ENCODE data around the gene CARMIL3.
"Not testable (repeated sequence)": the region's sequence is repeated elsewhere in the genome, so short reads cannot be mapped to it uniquely, and the experiment has no call there.

CARMIL3 gene

GRCh38 chr14:24098927-24099813 is 47.4 kb downstream of the CARMIL3 start:
- no peak for DNase-seq

DNA sequence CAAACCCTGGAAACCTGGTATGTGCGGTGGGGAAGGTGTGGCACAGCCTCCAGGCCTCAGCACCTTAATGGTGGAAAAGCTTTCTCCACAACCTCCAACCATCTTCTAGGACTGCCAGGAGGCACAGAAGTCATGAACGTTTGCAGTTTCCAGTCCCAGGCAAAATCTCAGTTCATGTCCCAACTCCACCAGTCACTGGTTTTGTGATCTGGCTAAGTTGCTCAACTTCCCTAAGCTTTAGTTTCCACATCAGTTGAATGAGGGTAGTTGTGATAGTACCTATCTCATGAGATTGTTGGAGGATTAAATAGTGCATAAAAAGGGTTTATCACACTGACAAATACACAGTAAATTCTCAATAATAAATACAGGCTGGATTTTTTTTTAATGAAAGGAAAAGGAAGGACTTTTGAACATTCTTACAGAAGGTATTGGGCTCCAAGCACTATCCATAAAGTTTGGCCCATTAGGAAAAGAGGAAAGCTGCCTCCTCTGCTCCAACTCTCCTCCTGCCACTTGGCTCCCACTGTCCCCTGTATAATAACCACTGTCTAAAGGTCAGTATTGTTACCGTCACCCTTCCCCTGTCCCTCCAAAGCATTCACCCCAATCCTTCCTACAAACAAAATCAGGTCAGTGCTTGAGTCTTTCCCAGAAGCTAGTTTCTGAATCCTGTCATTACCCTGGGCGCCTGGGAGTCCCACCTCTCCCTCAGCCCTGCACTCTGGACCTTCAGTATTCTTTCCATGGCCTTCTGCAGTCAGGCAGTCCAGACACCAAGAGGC is 48.6 kb downstream of the CARMIL3 start:
- DNase-seq: no peak

DNA sequence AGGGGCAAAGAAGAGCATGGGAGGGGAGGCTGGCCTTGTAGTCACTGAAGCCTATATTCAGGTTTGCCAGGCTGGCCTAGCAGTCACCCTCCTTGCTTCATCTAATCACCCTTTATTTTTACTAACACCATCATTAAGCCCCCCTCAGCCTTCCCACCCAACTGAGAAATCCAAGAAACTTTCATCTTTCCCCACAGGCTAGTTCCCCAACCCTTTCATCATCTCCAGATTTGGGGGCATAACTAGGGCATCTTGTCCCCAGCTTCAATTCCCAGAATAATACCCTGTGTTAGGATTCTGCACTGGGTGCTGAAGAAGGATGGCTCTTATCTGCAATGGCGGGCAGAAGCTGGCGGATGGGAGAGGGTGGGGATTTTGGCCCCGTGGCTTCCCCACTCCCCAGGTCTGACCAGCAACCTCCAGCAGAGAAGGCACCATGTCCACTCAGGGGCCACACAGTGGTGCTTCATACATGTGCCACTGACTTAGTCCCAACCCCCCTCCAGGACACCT is 49.2 kb downstream of the CARMIL3 start:
- DNase-seq: no peak

DNA sequence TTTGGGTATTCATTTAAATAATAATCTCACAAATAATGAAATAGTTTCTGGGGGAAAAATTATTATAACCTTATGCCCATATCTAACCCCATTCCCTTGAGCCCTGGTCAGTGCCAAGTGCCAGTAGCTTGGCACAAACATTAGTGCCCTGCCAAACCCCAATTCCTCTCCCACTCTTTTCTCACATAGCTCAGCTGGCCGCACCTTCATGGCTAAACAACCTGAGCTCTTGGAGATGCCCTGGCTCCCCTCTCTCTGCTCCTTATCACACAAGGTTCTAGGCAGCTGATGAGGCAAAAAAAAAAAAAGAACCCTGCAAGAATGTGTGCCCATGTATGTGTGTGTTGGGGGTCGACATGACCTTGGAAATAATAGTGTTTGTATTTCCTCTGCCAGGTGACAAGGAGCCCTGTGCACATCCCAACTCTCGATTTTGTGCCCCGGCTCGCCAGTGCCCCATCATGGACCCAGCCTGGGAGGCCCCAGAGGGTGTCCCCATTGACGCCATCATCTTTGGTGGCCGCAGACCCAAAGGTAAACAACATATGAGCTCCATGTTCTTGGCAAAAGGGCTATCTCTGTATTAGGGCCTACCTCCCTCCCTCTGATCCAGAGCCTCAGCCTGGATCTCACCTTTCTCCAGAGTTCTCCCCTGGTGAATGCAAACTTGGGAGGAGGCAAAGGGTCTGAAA is 50.7 kb downstream of the CARMIL3 start:
- no peak for DNase-seq

DNA sequence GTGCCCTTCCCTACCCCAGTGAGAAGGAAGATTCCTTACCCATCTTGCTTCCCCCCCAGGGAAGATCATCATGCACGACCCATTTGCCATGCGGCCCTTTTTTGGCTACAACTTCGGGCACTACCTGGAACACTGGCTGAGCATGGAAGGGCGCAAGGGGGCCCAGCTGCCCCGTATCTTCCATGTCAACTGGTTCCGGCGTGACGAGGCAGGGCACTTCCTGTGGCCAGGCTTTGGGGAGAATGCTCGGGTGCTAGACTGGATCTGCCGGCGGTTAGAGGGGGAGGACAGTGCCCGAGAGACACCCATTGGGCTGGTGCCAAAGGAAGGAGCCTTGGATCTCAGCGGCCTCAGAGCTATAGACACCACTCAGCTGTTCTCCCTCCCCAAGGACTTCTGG is 51.6 kb downstream of the CARMIL3 start:
- no peak for DNase-seq

GRCh38 chr14:24105609-24106239 is 53.9 kb downstream of the CARMIL3 start:
- DNase-seq: not testable (repeated sequence)

DNA sequence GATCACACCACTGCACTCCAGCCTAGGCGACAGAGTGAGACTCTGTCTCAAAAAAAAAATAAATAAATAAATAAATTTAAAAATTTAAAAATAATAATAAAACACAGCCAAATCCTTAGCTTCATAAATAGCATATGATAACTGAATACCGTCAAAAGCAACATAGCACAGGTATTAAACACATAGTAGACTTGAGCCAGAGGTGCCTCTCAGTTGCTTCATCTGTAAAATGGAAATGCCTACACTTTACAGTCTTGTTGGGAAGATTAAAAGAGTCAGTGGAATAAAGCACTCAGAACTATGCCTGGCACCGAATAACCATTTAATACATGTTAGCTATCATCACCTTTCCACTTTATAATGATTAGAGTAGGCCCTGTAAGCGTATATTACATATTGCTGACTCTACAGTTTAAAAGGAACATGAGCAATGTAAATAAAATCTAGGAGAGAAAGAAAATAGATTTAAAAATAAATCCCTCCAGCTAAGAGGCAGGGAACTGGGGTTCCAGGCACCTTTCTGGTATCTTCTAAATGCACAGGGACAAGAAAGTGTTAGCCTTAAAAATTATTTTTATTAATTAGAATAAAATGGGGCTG is 55.0 kb downstream of the CARMIL3 start:
- DNase-seq: no peak

DNA sequence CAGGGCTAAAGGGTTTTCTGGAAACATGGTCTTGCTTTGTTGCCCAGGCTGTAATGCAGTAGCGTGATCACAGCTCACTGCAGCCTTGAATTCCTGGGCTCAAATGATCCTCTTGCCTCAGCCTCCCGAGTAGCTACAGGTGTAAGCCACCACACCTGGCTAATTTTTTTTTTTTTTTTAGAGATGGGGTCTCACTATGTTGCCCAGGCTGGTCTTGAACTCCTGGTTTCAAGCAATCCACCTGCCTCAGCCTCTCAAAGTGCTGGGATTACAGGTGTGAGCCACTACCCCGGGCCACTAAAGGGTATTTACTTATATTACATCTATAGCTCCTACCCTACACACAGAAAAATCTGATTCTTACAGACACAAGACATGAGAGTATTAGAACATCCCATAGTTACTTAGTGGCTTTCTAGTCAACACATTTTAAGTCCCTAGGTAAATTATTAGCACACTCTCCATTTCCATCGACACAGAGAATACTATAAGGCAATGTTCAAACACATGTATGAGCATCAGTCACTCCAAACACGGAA is 56.6 kb downstream of the CARMIL3 start:
- no peak for DNase-seq

- DNase-seq: no peak
These were observed 58.3 kb downstream of the CARMIL3 start for GRCh38 chr14:24110060-24110459.

DNA sequence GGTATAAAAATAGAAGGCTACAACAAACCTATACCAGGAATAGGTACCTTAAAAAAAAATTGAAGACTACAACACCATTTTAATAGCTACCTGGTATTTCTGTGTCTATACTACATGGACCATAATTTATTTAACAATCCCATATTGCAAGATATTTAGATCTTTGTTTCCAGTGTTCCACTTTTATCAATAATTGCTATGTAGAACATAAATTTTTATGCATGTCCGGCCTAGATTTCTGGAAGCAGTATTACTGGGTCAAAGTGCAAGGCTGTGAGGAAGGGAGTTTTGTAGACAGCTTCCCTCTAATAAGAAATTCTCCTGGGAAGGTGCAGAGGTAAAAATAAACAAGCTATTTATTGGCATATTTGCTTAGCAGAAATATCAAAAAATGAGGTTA is 58.7 kb downstream of the CARMIL3 start:
- no peak for DNase-seq

- no peak for DNase-seq
These were observed 61.6 kb downstream of the CARMIL3 start for GRCh38 chr14:24113379-24113800.

- peak; percentile 90 to 92 for DNase-seq
These were observed 62.2 kb downstream of the CARMIL3 start for GRCh38 chr14:24113801-24114531.

- DNase-seq: peak; percentile 99
These were observed 63.0 kb downstream of the CARMIL3 start, which contains the start of the genes DCAF11 and NRL for GRCh38 chr14:24114532-24115421. Gene DCAF11 (plus strand): TSS chr14:24114777. CDS start chr14:24115595, 818 bp downstream. Gene NRL (minus strand): TSS chr14:24114949. CDS start chr14:24082848, 32,101 bp downstream.

DNA sequence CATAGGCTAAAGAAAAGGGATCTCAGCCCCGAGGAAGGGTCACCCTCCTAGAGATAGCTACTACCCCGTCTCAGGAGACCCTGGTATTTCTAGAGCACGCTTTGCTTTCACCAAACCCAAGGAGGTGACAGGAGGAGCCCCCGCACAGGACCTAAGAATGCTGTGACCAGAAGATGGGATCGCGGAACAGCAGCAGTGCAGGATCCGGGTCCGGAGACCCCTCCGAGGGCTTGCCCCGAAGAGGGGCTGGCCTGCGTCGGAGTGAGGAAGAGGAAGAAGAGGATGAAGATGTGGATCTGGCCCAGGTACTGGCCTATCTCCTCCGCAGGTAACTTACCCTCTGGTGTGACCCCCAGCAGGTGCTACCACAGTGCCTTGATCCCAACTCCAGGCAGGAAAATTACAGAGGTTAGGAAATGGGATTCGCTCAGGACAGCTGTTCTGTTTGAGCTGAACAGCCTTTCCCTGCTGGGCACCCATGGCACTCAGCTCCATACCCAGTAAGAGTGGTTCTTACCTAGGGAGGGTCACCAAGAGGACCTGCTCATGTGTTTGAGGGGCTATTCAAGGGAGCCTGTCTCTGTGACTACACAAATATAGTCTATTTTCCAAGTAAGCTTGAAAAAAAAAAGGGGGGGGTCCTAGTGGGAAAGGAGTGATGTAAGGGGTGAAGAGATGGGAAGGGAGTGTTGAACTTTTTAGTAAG is 63.8 kb downstream of the CARMIL3 start:
- no peak for DNase-seq

GRCh38 chr14:24116128-24116814 is 64.5 kb downstream of the CARMIL3 start:
- no peak for DNase-seq

DNA sequence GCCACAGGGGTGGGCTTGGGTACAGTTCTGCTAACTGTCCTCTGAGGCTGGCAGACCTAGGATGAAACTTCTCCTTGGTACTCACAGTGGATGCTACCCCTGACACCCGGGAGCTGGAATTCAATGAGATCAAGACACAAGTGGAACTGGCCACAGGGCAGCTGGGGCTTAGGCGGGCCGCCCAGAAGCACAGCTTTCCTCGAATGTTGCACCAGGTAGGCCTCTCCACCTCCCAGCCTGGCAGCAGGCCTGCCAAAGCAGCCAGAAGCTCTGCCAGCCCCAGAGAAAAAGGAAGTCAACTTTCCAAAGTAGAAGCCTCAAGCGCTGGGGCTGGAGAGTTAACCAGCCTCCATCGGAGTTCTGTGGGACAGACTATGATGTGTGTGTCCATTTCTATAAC is 65.4 kb downstream of the CARMIL3 start:
- no peak for DNase-seq

Measured in NCI-H526 (cell line).